GM23248 (cell line): Measurements from ENCODE around the gene NSF.
"Not testable (repeated sequence)": the region's sequence is repeated elsewhere in the genome, so short reads cannot be mapped to it uniquely, and the experiment has no call there.

Experiments used
- EZH2 ChIP-seq: fragments of 200-600 bp; sonication (generic); IDR thresholded peaks from 2 replicates; pipeline ENCODE4 v1.6.1; 2018; ENCODE audit warnings: antibody characterized with exemption, mild to moderate bottlenecking; ENCODE audit not compliant: insufficient read depth, poor library complexity, severe bottlenecking
- EZH2phosphoT487 ChIP-seq: fragments of 200-600 bp; sonication (generic); IDR thresholded peaks from 2 replicates; pipeline ENCODE4 v1.6.1; 2018; ENCODE audit warnings: antibody characterized with exemption, moderate library complexity, mild to moderate bottlenecking, low read depth; ENCODE audit not compliant: insufficient read depth

- TF ChIP-seq EZH2, EZH2phosphoT487: not testable (repeated sequence)
Observed at GRCh38 chr17:46692196-46692595, 101.7 kb downstream of the NSF start.
